Measurements from ENCODE around the gene METTL14. TPM values are rescaled to one million over a fixed set of nuclear protein-coding genes. Genes with fewer than 3 reads are reported as not detected.

The METTL14 gene
- total RNA-seq, 1 donor from 2014 or later = 62.7 TPM

GRCh38 chr4:118682928-118683327 is 2.3 kb upstream of the METTL14 start:
- no peak for DNase-seq
- TF ChIP-seq CTCF (IDR thresholded peaks at IDR 0.05) = no peak
- no peak overlapping the region for H3K27ac Mint-ChIP-seq
- H3K27me3 Mint-ChIP-seq = no peaks in the 10 kb centered on the region
- ChIA-PET CTCF (no interaction called here), POLR2A (no interaction called here)
- H3K4me3 Mint-ChIP-seq = no peak overlapping the region
- intact Hi-C loops (cut with micrococcal nuclease) = loop anchor here (5.0 kb wide), 1 partner anchor 141 kb away; no protein-coding TSS in a partner anchor
- H3K36me3 Mint-ChIP-seq (ENCODE audit: low read depth) = peaks cover 16% of the 10 kb centered on the region
- no peaks in the 10 kb centered on the region for H3K9me3 Mint-ChIP-seq
- peaks cover 23% of the 10 kb centered on the region for H3K4me1 Mint-ChIP-seq
- no peak for ATAC-seq (ENCODE audit: low read depth)

- no peaks in the 10 kb centered on the region for H3K27me3 Mint-ChIP-seq
- POLR2A ChIA-PET = no interaction called here
- H3K9me3 Mint-ChIP-seq = no peaks in the 10 kb centered on the region
- H3K27ac Mint-ChIP-seq = no peak overlapping the region
- H3K4me1 Mint-ChIP-seq = peaks cover 23% of the 10 kb centered on the region
- ATAC-seq (ENCODE audit: low read depth) (no peak), DNase-seq (no peak)
- no peak for TF ChIP-seq CTCF (IDR thresholded peaks at IDR 0.05)
- H3K4me3 Mint-ChIP-seq = no peak overlapping the region
- H3K36me3 Mint-ChIP-seq (ENCODE audit: low read depth) = peaks cover 16% of the 10 kb centered on the region
- intact Hi-C loops (cut with micrococcal nuclease) = loop anchor here (5.0 kb wide), 1 partner anchor 141 kb away; no protein-coding TSS in a partner anchor
- CTCF ChIA-PET = no interaction called here
Observed at GRCh38 chr4:118683513-118683912, 1.7 kb upstream of the METTL14 start.

GRCh38 chr4:118703118-118703517 is 17.9 kb downstream of the METTL14 start:
- Mint-ChIP-seq H3K4me1 (no peaks in the 10 kb centered on the region), H3K36me3 (ENCODE audit: low read depth) (peaks cover 67% of the 10 kb centered on the region), H3K27me3 (no peaks in the 10 kb centered on the region), H3K9me3 (no peaks in the 10 kb centered on the region), H3K27ac (no peak overlapping the region), H3K4me3 (no peak overlapping the region)
- ChIA-PET POLR2A (no interaction called here), CTCF (no interaction called here)
- TF ChIP-seq CTCF (IDR thresholded peaks at IDR 0.05) = no peak
- ATAC-seq (ENCODE audit: low read depth) = no peak
- intact Hi-C loops (cut with micrococcal nuclease) = no loop called here
- DNase-seq = no peak

- intact Hi-C loops (cut with micrococcal nuclease) = no loop called here
- Mint-ChIP-seq H3K27ac (no peak overlapping the region), H3K4me1 (no peaks in the 10 kb centered on the region), H3K27me3 (no peaks in the 10 kb centered on the region), H3K9me3 (no peaks in the 10 kb centered on the region), H3K4me3 (no peak overlapping the region), H3K36me3 (ENCODE audit: low read depth) (peaks cover 59% of the 10 kb centered on the region)
- no peak for ATAC-seq (ENCODE audit: low read depth)
- no peak for DNase-seq
- CTCF ChIA-PET = no interaction called here
- TF ChIP-seq CTCF (IDR thresholded peaks at IDR 0.05) = no peak
- POLR2A ChIA-PET = no interaction called here
Observed at GRCh38 chr4:118711052-118711451, 25.9 kb downstream of the METTL14 start.

GRCh38 chr4:118712872-118713271 is 27.7 kb downstream of the METTL14 start:
- H3K27me3 Mint-ChIP-seq = no peaks in the 10 kb centered on the region
- no peak for TF ChIP-seq CTCF (IDR thresholded peaks at IDR 0.05)
- intact Hi-C loops (cut with micrococcal nuclease) = no loop called here
- no peak overlapping the region for H3K4me3 Mint-ChIP-seq
- no peak overlapping the region for H3K27ac Mint-ChIP-seq
- H3K4me1 Mint-ChIP-seq = no peaks in the 10 kb centered on the region
- ChIA-PET CTCF (no interaction called here), POLR2A (no interaction called here)
- ATAC-seq (ENCODE audit: low read depth) = no peak
- no peaks in the 10 kb centered on the region for H3K9me3 Mint-ChIP-seq
- H3K36me3 Mint-ChIP-seq (ENCODE audit: low read depth) = peaks cover 47% of the 10 kb centered on the region
- DNase-seq = no peak
